ENCODE data around the gene OSBPL10. TPM values are rescaled to one million over a fixed set of nuclear protein-coding genes. Genes with fewer than 3 reads are reported as not detected.
"Not testable (repeated sequence)": the region's sequence is repeated elsewhere in the genome, so short reads cannot be mapped to it uniquely, and the experiment has no call there.

The OSBPL10 gene
- total RNA-seq, 1 donor from 2014 or later, result 18.9 TPM

GRCh38 chr3:31819441-31819840 is 161.6 kb downstream of the OSBPL10 start:
- no peak for DNase-seq (ENCODE audit: low spot score)

DNA sequence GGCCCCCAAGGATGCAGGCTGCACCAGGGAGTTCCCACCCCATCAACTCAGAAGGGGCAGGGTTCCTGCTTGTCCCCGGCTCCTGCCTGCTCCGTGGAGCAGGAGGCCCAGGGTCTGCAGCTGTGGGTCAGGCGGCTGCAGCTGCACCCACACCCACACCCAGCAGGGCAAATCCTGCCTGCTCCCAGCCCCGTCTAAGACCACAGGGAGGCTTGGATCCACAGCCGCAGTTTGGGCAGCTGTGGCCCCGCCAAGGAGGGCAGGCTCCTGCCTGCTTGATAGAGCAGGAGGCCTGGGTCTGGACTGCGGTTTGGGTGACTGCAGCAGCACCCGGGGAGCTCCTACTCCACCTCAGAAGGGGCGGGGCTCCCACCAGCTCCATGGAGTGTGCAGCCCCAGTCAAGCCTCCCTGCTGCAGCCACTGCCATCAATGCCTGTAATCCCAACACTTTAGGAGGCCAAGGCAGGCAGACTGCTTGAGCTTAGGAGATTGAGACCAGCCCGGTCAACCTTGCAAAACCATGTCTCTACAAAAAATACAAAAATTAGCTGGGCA is 163.6 kb downstream of the OSBPL10 start:
- DNase-seq (ENCODE audit: low spot score), result no peak

DNA sequence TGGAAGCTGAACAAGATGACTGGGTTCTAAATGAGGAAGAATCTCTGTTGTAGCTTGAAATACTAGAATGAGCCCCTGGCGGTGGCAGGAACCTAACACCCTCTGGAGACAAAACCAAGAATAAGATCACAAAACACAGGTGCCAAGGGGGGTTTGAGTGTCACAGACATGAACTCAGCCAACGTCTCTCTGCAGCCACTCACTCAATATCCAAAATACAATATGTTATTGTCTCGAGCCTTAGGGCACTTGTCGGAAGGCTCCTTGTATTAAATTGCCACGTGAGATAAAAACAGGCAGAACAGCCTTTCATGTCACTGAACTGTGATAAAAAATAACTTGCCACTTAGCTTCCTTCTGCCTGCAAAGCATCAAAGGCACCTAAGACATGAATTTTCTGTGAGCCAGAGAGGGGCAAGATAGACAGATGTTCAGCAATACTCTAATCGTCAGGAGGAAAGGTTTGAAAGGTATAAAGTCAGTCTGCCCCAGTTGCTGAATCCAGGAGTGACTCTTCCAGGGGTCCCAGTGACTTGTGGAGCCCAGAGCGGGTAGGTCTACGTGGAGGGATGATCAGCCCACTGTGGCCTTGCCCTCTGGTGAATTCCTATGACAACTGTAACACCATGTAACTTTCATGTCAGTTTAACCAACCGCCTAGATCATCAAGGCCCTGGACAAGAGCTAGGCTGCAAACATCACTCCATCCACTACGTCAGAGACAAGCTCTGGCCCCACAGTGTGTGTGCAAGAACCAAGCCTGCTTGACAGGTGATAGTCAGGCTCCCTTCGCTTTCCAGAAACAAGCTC is 165.2 kb downstream of the OSBPL10 start:
- DNase-seq (ENCODE audit: low spot score), result no peak

DNA sequence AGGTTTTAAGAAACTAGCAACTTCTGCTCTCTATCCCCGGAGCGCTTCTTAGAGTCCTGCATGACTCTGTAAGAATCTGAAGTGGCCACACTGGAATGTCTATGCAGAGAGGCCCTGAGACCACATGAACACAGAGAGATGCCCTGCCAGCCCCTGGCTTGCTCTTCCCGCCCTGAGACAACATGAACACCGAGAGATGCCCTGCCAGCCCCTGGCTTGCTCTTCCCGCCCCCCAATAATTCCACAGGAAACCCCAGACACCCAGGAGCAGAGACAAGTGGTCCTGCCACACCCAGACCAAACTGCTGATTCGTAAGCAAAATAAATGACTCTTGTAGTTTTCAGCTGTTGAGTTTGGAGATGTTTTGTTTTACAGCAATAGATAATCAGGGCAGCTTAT is 166.1 kb downstream of the OSBPL10 start:
- no peak for DNase-seq (ENCODE audit: low spot score)

DNA sequence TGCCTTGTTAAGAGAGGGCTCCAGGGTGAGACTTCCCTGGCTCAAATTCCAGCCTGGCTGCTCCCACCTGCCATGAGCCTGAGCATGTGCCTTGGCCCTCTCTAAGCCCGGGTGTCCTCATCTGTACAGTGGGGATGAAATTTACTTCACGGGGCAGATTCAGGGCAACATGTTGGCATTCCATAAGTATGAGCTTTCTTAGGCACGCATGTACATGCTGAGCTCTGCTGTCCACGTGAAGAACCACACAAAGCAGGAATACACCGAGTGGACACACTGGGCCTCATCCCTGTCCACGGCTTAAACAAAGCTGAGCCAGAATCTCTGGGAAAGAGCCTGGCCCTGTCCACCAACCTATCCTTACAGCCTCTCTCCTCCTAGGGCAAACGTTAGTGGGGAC is 167.4 kb downstream of the OSBPL10 start:
- DNase-seq (ENCODE audit: low spot score), result no peak

DNA sequence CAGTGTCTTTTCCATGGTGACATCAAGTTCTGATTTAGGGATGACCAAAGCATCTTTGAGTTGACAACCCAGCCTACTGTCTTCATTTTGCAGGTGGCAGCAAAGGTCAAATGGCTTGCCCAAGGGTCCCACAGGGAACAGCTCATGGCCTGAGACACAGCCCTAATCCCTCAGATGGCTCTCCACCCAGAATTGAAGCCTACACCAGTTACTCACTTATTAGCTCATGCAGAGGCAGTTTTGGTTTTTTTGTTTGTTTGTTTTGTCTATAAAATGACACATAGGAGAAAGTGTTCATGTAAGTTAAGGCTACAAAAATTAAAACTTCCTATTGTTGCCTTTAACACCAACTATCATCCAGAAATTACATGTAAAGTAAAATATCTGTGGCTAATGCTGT is 167.9 kb downstream of the OSBPL10 start:
- no peak for DNase-seq (ENCODE audit: low spot score)

DNA sequence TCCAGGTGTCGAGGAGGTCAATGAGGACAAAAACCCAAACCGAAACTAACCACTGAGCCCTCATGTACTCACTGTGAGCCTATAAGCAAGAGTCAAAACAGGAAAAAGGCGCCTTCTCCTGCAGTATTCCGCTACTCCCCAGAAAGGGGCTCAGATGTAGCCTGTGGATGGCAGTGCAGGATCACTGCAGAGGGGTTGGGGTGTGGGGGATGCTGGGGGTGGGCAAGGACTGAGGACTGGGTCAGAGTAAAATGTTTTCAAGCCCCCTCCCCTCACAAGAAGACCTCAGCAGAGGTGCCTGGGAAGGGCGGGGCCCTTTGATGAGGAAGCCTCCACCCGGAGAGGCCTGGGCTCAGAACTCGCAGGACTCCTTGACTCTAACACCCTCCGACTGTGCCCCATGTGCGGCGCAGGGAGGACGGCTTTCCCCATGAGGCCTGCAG is 170.1 kb downstream of the OSBPL10 start:
- DNase-seq (ENCODE audit: low spot score), result no peak

GRCh38 chr3:31808143-31808720 is 172.8 kb downstream of the OSBPL10 start:
- DNase-seq (ENCODE audit: low spot score), result no peak

- DNase-seq (ENCODE audit: low spot score), result no peak
These were observed 176.6 kb downstream of the OSBPL10 start for GRCh38 chr3:31804251-31805051.

DNA sequence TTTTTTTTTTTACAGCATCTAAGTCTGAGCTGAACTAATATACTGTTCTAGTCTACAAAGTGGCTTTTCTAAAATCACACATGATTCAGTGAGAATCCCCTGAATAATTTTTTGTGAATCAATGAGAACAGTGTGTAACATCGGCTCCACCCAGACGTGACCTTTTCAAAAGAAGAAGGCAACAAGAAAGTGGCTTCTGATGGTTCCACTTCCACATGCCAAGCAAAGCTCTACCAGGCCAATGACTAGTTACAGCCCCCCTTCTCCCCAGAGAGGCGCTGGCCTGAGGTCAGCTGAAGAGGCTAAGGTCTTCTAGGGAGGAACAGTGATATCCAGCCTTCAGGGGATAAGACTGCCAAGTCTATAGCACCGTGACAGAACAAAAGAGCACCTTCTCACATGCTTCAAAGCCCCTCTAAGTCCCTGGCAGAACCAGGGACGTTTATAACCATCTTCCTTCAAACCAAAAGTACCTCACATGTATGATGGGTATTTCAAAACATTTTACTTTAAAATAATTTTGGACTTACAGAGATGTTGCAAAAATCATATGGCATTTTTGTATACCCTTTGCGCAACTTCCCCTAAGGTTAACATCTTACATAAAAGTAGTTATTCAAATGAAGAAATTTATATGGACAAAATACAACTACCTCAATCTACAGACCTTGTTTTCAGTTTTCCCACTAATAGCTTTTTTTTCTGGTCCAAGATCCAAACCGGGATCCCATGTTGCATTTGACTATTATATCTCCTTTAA is 177.9 kb downstream of the OSBPL10 start:
- no peak for DNase-seq (ENCODE audit: low spot score)

- no peak for DNase-seq (ENCODE audit: low spot score)
These were observed 180.6 kb downstream of the OSBPL10 start for GRCh38 chr3:31800436-31800835.

GRCh38 chr3:31798840-31799239 is 182.2 kb downstream of the OSBPL10 start:
- no peak for DNase-seq (ENCODE audit: low spot score)

GRCh38 chr3:31793821-31794220 is 187.2 kb downstream of the OSBPL10 start:
- DNase-seq (ENCODE audit: low spot score), result no peak

DNA sequence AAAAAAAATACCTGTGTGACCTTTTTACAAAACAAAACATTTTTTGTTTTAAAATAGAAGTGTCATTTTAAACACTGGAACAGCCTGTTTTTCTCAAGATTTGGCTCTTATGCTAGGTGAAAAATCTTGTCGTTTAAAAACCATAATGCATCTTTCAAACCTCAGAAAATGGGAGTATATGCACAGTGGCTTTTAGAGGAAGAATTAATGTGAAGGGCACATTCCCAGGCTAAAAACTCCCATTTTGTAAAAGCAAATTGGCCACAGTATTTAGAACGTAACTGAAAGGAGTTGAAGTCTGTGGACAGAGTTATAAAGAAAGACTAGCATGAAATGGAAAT is 190.0 kb downstream of the OSBPL10 start:
- DNase-seq (ENCODE audit: low spot score), result no peak

DNA sequence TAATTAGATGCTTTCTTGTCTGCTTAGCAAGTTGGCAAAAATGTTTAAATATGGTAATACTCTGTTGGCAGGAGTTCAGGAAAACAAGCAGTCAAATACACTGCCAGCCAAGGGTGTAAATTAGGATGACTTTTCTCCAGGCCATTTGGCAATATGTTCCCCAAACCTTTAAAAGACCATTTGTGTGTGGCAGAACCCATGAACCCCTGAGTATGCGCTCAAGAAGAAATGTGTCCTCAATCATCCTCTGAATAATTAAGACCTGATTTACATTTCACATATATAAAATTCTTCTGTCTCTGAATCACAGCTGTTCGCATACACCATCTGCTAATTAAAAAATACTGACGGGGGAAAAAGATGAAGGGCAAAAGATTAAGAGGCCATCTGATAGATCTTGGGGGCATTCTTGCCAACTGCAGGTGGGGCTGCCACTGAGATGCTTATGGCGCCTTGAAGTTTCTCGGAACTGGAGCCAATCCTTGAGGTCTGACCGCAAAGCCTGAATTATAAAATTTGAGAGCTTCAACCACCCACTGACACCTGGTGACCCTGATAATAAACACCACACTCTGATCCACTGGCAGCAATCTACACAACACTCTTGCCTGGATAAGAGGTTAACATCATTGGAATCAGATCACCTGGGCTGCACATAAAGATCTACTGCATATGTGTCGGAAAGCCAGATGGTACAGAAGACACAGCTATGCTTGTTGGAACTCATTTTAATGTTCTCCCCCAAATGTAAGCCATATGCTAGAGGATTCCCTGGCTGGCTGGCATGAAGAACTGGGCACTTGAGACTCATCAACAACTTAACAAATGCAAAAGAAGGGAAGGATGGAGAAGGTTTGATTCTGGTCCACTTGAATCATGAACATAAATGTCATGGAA is 190.6 kb downstream of the OSBPL10 start:
- DNase-seq (ENCODE audit: low spot score), result no peak

DNA sequence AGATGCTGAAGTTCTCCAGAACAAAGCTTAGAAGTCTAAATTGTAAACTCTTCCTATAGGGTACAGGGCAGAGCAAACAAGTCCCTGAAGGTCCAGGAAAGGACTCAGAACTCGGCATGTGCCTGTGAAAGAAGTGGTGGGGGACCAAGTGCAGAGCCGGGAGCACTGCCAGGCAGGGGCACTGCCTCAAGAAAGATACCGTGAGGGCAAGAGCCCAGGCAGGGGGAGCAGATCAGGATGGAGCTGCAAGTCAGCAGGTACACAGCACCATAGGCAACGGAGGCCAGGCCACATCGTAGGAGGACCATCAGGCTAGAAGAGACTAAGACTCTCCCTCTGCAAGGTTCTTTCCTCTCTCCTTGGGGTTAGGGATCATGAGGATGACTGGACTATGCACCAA is 191.6 kb downstream of the OSBPL10 start:
- no peak for DNase-seq (ENCODE audit: low spot score)

GRCh38 chr3:31785734-31786133 is 195.3 kb downstream of the OSBPL10 start:
- no peak for DNase-seq (ENCODE audit: low spot score)

DNA sequence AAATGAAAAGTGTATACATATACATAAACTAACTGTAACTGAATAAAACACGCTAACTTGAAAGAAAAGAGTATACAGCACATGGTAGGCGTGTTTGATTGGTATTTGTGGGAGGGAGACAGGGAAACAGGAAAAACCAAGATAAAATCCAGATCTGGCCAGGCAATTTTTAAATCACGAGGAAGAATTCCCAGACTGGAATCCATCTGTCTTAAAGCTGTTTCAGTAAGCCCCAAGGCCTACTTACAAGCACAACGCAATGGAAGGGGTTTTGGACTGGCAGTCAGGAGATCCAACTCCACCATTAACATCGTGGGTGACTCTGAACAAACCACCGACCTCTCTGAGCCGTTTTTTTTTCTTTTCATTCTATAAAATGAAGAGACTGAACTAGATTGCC is 195.8 kb downstream of the OSBPL10 start:
- DNase-seq (ENCODE audit: low spot score), result no peak

- not testable (repeated sequence) for DNase-seq (ENCODE audit: low spot score)
These were observed 197.2 kb downstream of the OSBPL10 start for GRCh38 chr3:31783851-31784250.

DNA sequence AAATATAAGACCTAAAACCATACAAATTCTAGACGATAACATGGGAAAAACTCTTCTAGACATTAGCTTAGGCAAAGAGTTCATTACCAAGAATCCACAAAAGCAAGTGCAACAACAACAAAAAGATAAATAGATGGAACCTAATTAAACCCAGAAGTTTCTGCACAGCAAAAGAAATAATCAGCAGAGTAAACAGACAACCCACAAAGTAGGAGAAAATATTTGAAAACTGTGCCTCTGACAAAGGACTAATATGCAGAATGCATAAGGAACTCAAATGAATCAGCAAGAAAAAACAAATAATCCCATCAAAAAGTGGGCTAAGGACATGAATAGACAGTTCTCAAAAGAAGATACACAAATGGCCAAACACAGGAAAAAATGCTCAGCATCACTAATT is 198.8 kb downstream of the OSBPL10 start:
- DNase-seq (ENCODE audit: low spot score), result not testable (repeated sequence)
